K562 (cell line): Measurements from ENCODE around the gene ERBB3. TPM values are rescaled to one million over a fixed set of nuclear protein-coding genes. Genes with fewer than 3 reads are reported as not detected.
A peak's percentile ranks its signal among the peaks of the same experiment; 100 is the strongest.

Experiments used
- C11orf30 ChIP-seq: fragments of 450-650 bp; IDR thresholded peaks from 2 replicates; pipeline ENCODE4 v1.6.1; 2016; ENCODE audit warnings: low read depth, mild to moderate bottlenecking
- FOSL1 ChIP-seq: fragments of 200-800 bp; sonication (Bioruptor generic); conservative IDR thresholded peaks from 2 replicates; pipeline ENCODE4 v1.6.1; 2016; ENCODE audit warnings: missing genetic modification characterization, missing compliant biosample characterization
- FOXJ2 ChIP-seq: fragments of 200-800 bp; sonication (Bioruptor generic); IDR thresholded peaks from 2 replicates; pipeline ENCODE4 v1.6.1; 2016; ENCODE audit warnings: missing genetic modification characterization, missing compliant biosample characterization
- GTF2A2 ChIP-seq: IDR thresholded peaks from 2 replicates; pipeline ENCODE4 v1.6.1; 2016; ENCODE audit warnings: mild to moderate bottlenecking, missing genetic modification characterization, missing compliant biosample characterization
- KAT2B ChIP-seq: IDR thresholded peaks from one replicate; pipeline ENCODE4 v1.6.1; 2012; ENCODE audit warnings: low read depth, mild to moderate bottlenecking, control low read depth, inconsistent platforms, low read length, moderate library complexity
- LARP7 ChIP-seq: fragments of 450-650 bp; IDR thresholded peaks from 2 replicates; pipeline ENCODE4 v1.6.1; 2016
- LCOR ChIP-seq: sonication (generic); formaldehyde crosslinking; IDR thresholded peaks from 2 replicates; pipeline ENCODE4 v1.8.0; 2022; ENCODE audit warnings: mild to moderate bottlenecking, missing genetic modification reagents
- MCM3 ChIP-seq: fragments of 450-650 bp; IDR thresholded peaks from 2 replicates; pipeline ENCODE4 v1.6.1; 2016
- NR1H2 ChIP-seq: sonication (generic); formaldehyde crosslinking; IDR thresholded peaks from 2 replicates; pipeline ENCODE4 v1.4.0; 2020; ENCODE audit warnings: mild to moderate bottlenecking, missing genetic modification reagents
- PCBP1 ChIP-seq: fragments of 200-400 bp; formaldehyde crosslinking; IDR thresholded peaks from 2 replicates; pipeline ENCODE4 v1.6.1; 2018; ENCODE audit warnings: mild to moderate bottlenecking, low read depth, low read length; ENCODE audit not compliant: poor library complexity, severe bottlenecking
- POLR2B ChIP-seq: fragments of 450-650 bp; IDR thresholded peaks from 2 replicates; pipeline ENCODE4 v1.6.1; 2018; ENCODE audit warnings: low read depth; ENCODE audit not compliant: partially characterized antibody
- RBM25 ChIP-seq: fragments of 200-400 bp; formaldehyde crosslinking; IDR thresholded peaks from 2 replicates; pipeline ENCODE4 v1.6.1; 2018; ENCODE audit warnings: low read length, low read depth, moderate library complexity; ENCODE audit not compliant: severe bottlenecking
- SAFB ChIP-seq: fragments of 200-400 bp; formaldehyde crosslinking; IDR thresholded peaks from 2 replicates; pipeline ENCODE4 v1.6.1; 2017; ENCODE audit warnings: low read depth, low read length, borderline replicate concordance
- SIN3A ChIP-seq, 2 experiments: fragments of 150-350 bp in 1 of 2; IDR thresholded peaks; 2 replicates each; pipeline ENCODE4 v1.6.1; 2011 to 2016; ENCODE audit warnings: borderline replicate concordance in 2 of 2, low read depth in 2 of 2, low read length in 2 of 2, mild to moderate bottlenecking in 2 of 2, moderate library complexity in 2 of 2; ENCODE audit not compliant: control insufficient read depth in 1 of 2
- SMARCE1 ChIP-seq: fragments of 450-650 bp; IDR thresholded peaks from 2 replicates; pipeline ENCODE4 v1.7.1; 2016; ENCODE audit warnings: mild to moderate bottlenecking
- TARDBP ChIP-seq: fragments of 450-650 bp; IDR thresholded peaks from 2 replicates; pipeline ENCODE4 v1.6.1; 2016
- TBL1XR1 ChIP-seq, 2 experiments: IDR thresholded peaks; 2 replicates each; pipeline ENCODE4 v1.6.1; 2012; ENCODE audit warnings: improper control_type of control experiment in 2 of 2, low read length in 2 of 2, mild to moderate bottlenecking in 1 of 2
- ZFP36 ChIP-seq: fragments of 150-350 bp; IDR thresholded peaks from 2 replicates; pipeline ENCODE4 v1.6.1; 2018; ENCODE audit warnings: low read length, low read depth; ENCODE audit not compliant: partially characterized antibody
- ZKSCAN3 ChIP-seq: fragments of 250-450 bp; sonication (Bioruptor Pico); IDR thresholded peaks from 2 replicates; pipeline ENCODE4 v1.4.0; 2020
- ZNF444 ChIP-seq: fragments of 250-450 bp; sonication (Bioruptor Pico); IDR thresholded peaks from 2 replicates; pipeline ENCODE4 v1.4.0; 2020; ENCODE audit warnings: mild to moderate bottlenecking, moderate library complexity
- ZNF766 ChIP-seq: fragments of 200-800 bp; sonication (Bioruptor generic); conservative IDR thresholded peaks from 2 replicates; pipeline ENCODE4 v1.6.1; 2016; ENCODE audit warnings: missing genetic modification characterization, missing compliant biosample characterization
- polyA plus RNA-seq, 8 experiments: library from polyadenylated mRNA; depleted of rRNA in 4 of 8; stranded (reverse) in 5 of 8; unstranded in 3 of 8; fragments of >200 nt; fragmentation: Nextera tagmentation in 2 of 8; fragmentation: Illumina TruSeq in 1 of 8; extraction: Ambion mirVana in 2 of 8; extraction: Trizol in 1 of 8; gene quantifications; 2 replicates each; pipeline versions ENCODE4 v1.2.1 to v1.2.3, GENCODE V29; 2011 to 2014; ENCODE audit warnings: inconsistent platforms in 1 of 8, missing spikeins in 1 of 8
- total RNA-seq, 7 experiments: library from RNA; depleted of rRNA in 6 of 7; stranded (reverse); fragments of >200 nt in 6 of 7; fragmentation: Illumina TruSeq in 2 of 7; extraction: Trizol in 2 of 7; gene quantifications; 2 replicates each; pipeline versions ENCODE4 v1.2.1 to v1.2.3, GENCODE V29; 2011 to 2021; ENCODE audit warnings: low replicate concordance in 1 of 7
- TF ChIP-seq, protein P1 (sequence below): fragments of 250-450 bp; sonication (Bioruptor Pico); IDR thresholded peaks from 2 replicates; pipeline ENCODE4 v1.8.0; 2022; ENCODE audit warnings: moderate library complexity, mild to moderate bottlenecking, inconsistent platforms
- TF ChIP-seq, protein P2 (sequence below): IDR thresholded peaks from 3 replicates; pipeline ENCODE4 v1.6.1; 2011; ENCODE audit warnings: borderline replicate concordance, mild to moderate bottlenecking, moderate library complexity; ENCODE audit not compliant: insufficient read length; ENCODE audit errors: extremely low read depth

ERBB3 gene
- total and polyA plus RNA-seq, 9 of the 15 experiments (the other 6 are each of a cell fraction or from before 2014, with no cell fraction given), result 1.5 to 5.4 (median 3.8) TPM

DNA sequence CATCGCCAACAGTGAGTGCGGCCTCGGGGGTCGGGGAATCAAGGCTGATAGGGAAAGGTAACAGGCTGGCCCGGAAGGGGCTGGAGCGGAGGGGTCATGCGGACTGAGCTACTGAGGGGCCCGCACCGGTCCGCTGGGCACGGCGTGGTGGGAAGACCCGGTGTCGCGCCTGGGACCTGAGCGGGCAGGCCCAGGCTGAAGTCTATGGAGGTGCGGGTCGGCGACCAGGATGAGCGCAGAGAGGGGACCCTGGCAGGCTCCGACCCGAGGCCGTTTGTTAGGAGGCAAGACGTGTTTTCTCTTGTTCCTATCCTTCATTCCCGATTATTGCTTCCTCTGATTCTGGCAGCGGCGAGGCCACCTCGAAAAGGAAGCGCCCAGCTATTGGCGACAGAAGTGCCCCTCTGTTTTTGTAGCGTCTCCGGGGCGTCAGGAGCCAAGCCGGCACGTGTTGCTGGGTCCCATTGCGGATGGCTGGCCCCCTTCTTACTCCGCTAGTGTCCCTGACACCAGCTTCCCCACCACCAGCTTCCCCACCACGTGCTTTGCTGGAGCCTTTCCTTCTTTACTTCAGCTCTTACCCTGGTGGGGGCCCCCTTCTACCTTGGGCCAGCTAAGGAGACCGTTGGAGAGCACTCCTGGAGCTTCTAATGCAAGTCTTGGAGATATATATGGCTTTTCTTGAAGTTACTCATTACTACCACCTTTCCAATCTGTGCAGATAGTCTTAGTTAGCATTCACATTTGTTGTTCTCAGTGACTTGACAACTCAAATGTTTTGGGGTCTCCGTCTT, 25.0 kb downstream of the ERBB3 start (continued):
- no peak for TF ChIP-seq LARP7
- 0 out of 2 replicates have a peak, but pooled peaks have one; percentile 42 for TF ChIP-seq C11orf30
- TF ChIP-seq, protein P1, sequence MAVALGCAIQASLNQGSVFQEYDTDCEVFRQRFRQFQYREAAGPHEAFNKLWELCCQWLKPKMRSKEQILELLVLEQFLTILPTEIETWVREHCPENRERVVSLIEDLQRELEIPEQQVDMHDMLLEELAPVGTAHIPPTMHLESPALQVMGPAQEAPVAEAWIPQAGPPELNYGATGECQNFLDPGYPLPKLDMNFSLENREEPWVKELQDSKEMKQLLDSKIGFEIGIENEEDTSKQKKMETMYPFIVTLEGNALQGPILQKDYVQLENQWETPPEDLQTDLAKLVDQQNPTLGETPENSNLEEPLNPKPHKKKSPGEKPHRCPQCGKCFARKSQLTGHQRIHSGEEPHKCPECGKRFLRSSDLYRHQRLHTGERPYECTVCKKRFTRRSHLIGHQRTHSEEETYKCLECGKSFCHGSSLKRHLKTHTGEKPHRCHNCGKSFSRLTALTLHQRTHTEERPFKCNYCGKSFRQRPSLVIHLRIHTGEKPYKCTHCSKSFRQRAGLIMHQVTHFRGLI (CRISPR knock-in tag), result no peak
- no peak for TF ChIP-seq GTF2A2 (tag)
- no peak for TF ChIP-seq FOXJ2 (tag)
- no peak for TF ChIP-seq RBM25
- no peak; the same call in 1 of the 2 replicates for TF ChIP-seq SMARCE1
- no peak for TF ChIP-seq ZFP36
- no peak for TF ChIP-seq PCBP1
- no peak for TF ChIP-seq SAFB
- TF ChIP-seq ZKSCAN3 (CRISPR knock-in tag), result no peak
- TF ChIP-seq KAT2B, result no peak
- TF ChIP-seq FOSL1, result no peak
- TF ChIP-seq POLR2B, result peak; percentile 1
- no peak; the same call in 1 of the 2 replicates for TF ChIP-seq LCOR (CRISPR knock-in tag)
- TF ChIP-seq ZNF444, result no peak
- TF ChIP-seq ZNF766 (CRISPR knock-in tag), result no peak
- TF ChIP-seq NR1H2 (CRISPR knock-in tag), result no peak
- no peak for TF ChIP-seq MCM3
- peak; percentile 63 to 93; a peak in 2 of 4 replicates for TF ChIP-seq SIN3A (IDR thresholded peaks at IDR 0.05; ENCODE audit: borderline replicate concordance in 2 of 2, control insufficient read depth in 1 of 2, low read depth in 2 of 2, low read length in 2 of 2)
- no peak for TF ChIP-seq TARDBP
- TF ChIP-seq, protein P2, sequence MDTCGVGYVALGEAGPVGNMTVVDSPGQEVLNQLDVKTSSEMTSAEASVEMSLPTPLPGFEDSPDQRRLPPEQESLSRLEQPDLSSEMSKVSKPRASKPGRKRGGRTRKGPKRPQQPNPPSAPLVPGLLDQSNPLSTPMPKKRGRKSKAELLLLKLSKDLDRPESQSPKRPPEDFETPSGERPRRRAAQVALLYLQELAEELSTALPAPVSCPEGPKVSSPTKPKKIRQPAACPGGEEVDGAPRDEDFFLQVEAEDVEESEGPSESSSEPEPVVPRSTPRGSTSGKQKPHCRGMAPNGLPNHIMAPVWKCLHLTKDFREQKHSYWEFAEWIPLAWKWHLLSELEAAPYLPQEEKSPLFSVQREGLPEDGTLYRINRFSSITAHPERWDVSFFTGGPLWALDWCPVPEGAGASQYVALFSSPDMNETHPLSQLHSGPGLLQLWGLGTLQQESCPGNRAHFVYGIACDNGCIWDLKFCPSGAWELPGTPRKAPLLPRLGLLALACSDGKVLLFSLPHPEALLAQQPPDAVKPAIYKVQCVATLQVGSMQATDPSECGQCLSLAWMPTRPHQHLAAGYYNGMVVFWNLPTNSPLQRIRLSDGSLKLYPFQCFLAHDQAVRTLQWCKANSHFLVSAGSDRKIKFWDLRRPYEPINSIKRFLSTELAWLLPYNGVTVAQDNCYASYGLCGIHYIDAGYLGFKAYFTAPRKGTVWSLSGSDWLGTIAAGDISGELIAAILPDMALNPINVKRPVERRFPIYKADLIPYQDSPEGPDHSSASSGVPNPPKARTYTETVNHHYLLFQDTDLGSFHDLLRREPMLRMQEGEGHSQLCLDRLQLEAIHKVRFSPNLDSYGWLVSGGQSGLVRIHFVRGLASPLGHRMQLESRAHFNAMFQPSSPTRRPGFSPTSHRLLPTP, result no peak
- TF ChIP-seq TBL1XR1 (IDR thresholded peaks at IDR 0.05; ENCODE audit: low read length in 2 of 2), result no peak
